A673 (cell line): ENCODE measurements around the gene DUSP14. TPM values are rescaled to one million over a fixed set of nuclear protein-coding genes. Genes with fewer than 3 reads are reported as not detected.

ENCODE experiments used
- BruUV-seq: library from RNA; stranded (reverse); fragments of 400-500 nt; replicated peaks from 2 replicates; lab custom pipeline; 2021; lab: Mats Ljungman, UMichigan
- CTCF ChIA-PET: fragments of 300-600 bp; sonication (Branson Sonifier 250); formaldehyde crosslinking; loops from one replicate; lab custom pipeline; 2022; ENCODE audit warnings: antibody characterized with exemption; lab: Charles Lee
- POLR2A ChIA-PET: fragments of 300-600 bp; sonication (Branson Sonifier 250); formaldehyde crosslinking; loops from one replicate; lab custom pipeline; 2022; ENCODE audit warnings: antibody characterized with exemption; ENCODE audit not compliant: low non-redundant PET; lab: Charles Lee
- DNase-seq: peaks from one replicate; pipeline ENCODE4 v3.0.0-alpha.2; 2015; ENCODE audit warnings: low spot score
- H3K27ac ChIP-seq: fragments of 200-600 bp; sonication (generic); 2 replicates; pipeline ENCODE4 v1.5.1; 2016; ENCODE audit warnings: mixed run types, low read depth, mild to moderate bottlenecking, mixed read lengths, antibody characterized with exemption, low read length; ENCODE audit not compliant: poor library complexity, severe bottlenecking
- H3K27me3 ChIP-seq: fragments of 200-600 bp; sonication (generic); replicated peaks from 2 replicates; pipeline ENCODE4 v1.6.1; 2017; ENCODE audit warnings: mixed run types, low read depth, mild to moderate bottlenecking, mixed read lengths, antibody characterized with exemption, low read length; ENCODE audit not compliant: insufficient read depth, poor library complexity
- H3K36me3 ChIP-seq: fragments of 200-600 bp; sonication (generic); 2 replicates; pipeline ENCODE4 v1.6.1; 2016; ENCODE audit warnings: mixed run types, mild to moderate bottlenecking, mixed read lengths, antibody characterized with exemption, low read length; ENCODE audit not compliant: insufficient read depth, poor library complexity, severe bottlenecking
- H3K4me1 ChIP-seq: fragments of 200-600 bp; sonication (generic); 2 replicates; pipeline ENCODE4 v1.6.1; 2017; ENCODE audit warnings: mixed run types, mild to moderate bottlenecking, mixed read lengths, antibody characterized with exemption, low read length; ENCODE audit not compliant: insufficient read depth, poor library complexity, severe bottlenecking
- H3K4me3 ChIP-seq: fragments of 200-600 bp; sonication (generic); 2 replicates; pipeline ENCODE4 v1.5.1; 2016; ENCODE audit warnings: low read depth, mixed run types, mild to moderate bottlenecking, mixed read lengths, low read length; ENCODE audit not compliant: poor library complexity, severe bottlenecking
- H3K9me3 ChIP-seq: fragments of 200-600 bp; sonication (generic); 2 replicates; pipeline ENCODE4 v1.6.1; 2016; ENCODE audit warnings: mixed run types, low read depth, mild to moderate bottlenecking, mixed read lengths, antibody characterized with exemption, low read length; ENCODE audit not compliant: poor library complexity, severe bottlenecking
- EZH2 ChIP-seq: fragments of 200-600 bp; sonication (generic); IDR thresholded peaks from 2 replicates; pipeline ENCODE4 v1.6.1; 2017; ENCODE audit warnings: borderline replicate concordance, low read depth, mild to moderate bottlenecking, mixed read lengths, antibody characterized with exemption, low read length; ENCODE audit not compliant: poor library complexity, severe bottlenecking
- intact Hi-C: fragments of 100-400 bp; cut with micrococcal nuclease; formaldehyde crosslinking; loops from one replicate; pipeline ENCODE4 v1.10.0; 2022; ENCODE audit not compliant: unreplicated experiment
- total RNA-seq: library from RNA; stranded (reverse); gene quantifications from 2 replicates; pipeline ENCODE4 v1.2.3, GENCODE V29; 2021
- TF ChIP-seq, protein P1 (sequence below): fragments of 300-800, 200-600 bp; sonication (generic); conservative IDR thresholded peaks from 2 replicates; pipeline ENCODE4 v1.5.1; 2017; ENCODE audit warnings: low read depth, mild to moderate bottlenecking, antibody characterized with exemption, low read length, moderate library complexity, mixed read lengths

DUSP14 gene
- total RNA-seq, 1 experiment from 2014 or later = 13.8 TPM

DNA sequence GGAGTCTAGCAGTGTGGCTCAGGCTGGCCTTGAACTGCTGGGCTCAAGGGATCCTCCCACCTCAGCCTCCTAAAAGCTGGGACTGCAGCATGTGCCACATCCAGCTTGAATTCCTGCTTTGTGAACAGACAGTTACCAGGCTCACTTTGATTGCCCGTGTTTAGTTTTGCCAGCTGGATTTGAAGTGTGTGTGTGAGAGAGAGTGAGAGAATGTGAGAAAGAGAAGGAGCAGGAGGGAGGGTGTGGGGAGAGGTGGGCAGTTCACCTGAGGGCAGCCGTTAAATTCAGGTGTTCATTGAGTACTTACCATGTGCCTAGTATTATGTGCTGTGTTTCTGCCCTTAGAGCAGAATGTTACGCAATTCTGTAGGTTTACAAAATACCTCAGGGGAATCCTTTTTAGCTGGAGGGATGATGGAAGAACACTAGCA, 4.7 kb downstream of the DUSP14 start:
- BruUV-seq = no TSS peak
- Histone ChIP-seq H3K36me3 (no peaks in the 10 kb centered on the region), H3K27me3 (no peaks in the 10 kb centered on the region), H3K4me1 (peaks cover 5% of the 10 kb centered on the region), H3K9me3 (no peaks in the 10 kb centered on the region), H3K27ac (no peak overlapping the region), H3K4me3 (no peak overlapping the region)
- intact Hi-C loops = no loop called here
- POLR2A ChIA-PET = no interaction called here
- TF ChIP-seq, protein P1, sequence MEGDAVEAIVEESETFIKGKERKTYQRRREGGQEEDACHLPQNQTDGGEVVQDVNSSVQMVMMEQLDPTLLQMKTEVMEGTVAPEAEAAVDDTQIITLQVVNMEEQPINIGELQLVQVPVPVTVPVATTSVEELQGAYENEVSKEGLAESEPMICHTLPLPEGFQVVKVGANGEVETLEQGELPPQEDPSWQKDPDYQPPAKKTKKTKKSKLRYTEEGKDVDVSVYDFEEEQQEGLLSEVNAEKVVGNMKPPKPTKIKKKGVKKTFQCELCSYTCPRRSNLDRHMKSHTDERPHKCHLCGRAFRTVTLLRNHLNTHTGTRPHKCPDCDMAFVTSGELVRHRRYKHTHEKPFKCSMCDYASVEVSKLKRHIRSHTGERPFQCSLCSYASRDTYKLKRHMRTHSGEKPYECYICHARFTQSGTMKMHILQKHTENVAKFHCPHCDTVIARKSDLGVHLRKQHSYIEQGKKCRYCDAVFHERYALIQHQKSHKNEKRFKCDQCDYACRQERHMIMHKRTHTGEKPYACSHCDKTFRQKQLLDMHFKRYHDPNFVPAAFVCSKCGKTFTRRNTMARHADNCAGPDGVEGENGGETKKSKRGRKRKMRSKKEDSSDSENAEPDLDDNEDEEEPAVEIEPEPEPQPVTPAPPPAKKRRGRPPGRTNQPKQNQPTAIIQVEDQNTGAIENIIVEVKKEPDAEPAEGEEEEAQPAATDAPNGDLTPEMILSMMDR = no peak
- CTCF ChIA-PET = no interaction called here
- DNase-seq = no peak

DNA sequence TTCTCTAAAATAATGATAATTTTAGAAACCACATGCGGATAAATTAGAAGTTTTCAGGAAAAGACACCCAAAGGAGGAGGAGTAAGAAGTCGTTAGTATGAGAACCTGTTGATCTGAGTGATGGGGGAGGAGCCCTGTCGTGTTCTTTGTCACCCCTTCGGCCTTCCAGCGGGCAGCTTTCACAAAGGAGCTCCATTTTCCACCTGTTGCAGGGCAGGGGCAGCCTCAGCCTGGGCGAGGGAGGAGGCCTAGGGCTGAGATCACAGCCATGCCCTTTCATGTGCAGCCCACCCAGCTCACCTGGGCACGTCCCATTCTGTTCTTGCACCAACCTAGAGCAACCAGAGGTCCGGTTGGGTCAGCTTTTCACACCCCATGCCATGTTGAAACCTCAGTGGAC, 5.3 kb downstream of the DUSP14 start:
- no peak for DNase-seq
- no peak for TF ChIP-seq EZH2
- TF ChIP-seq, protein P1 = no peak
- BruUV-seq = no TSS peak
- ChIA-PET POLR2A (no interaction called here), CTCF (no interaction called here)
- no peaks in the 10 kb centered on the region for H3K9me3 ChIP-seq
- H3K36me3 ChIP-seq = no peaks in the 10 kb centered on the region
- H3K4me1 ChIP-seq = peaks cover 5% of the 10 kb centered on the region
- no peak overlapping the region for H3K4me3 ChIP-seq
- intact Hi-C loops = no loop called here
- no peak overlapping the region for H3K27ac ChIP-seq
- H3K27me3 ChIP-seq = no peaks in the 10 kb centered on the region

GRCh38 chr17:37500378-37500777, 10.7 kb downstream of the DUSP14 start:
- TF ChIP-seq, protein P1 = no peak
- no peak for TF ChIP-seq EZH2
- intact Hi-C loops = no loop called here
- POLR2A ChIA-PET = interaction anchor here (0.7 kb wide), 1 partner anchor 67 kb away, joined by 4 read pairs; no protein-coding TSS in a partner anchor
- no peak overlapping the region for H3K27ac ChIP-seq
- H3K9me3 ChIP-seq = no peaks in the 10 kb centered on the region
- H3K36me3 ChIP-seq = no peaks in the 10 kb centered on the region
- no peak overlapping the region for H3K4me3 ChIP-seq
- H3K27me3 ChIP-seq = no peaks in the 10 kb centered on the region
- CTCF ChIA-PET = no interaction called here
- no peaks in the 10 kb centered on the region for H3K4me1 ChIP-seq
- BruUV-seq = no TSS peak
- no peak for DNase-seq
